ENCODE measurements around the gene TNFSF11. TPM values are rescaled to one million over a fixed set of nuclear protein-coding genes. Genes with fewer than 3 reads are reported as not detected.

The TNFSF11 gene
- total and polyA plus RNA-seq, 4 donors: 0.06 to 0.97 TPM; not detected in 2

- H3K27me3 ChIP-seq (ENCODE audit: control insufficient read depth in 3 of 3, insufficient read depth in 3 of 3, low read length in 2 of 3): no peaks in the 10 kb centered on the region
- DNase-seq (no peak), ATAC-seq (ENCODE audit: insufficient read depth, low FRiP score) (no peak)
- TF ChIP-seq CTCF (IDR thresholded peaks at IDR 0.05; ENCODE audit: control extremely low read depth, extremely low read depth): no peak
- no peak overlapping the region for H3K27ac ChIP-seq (ENCODE audit: low read depth in 1 of 2, low read length in 1 of 2)
- no peak overlapping the region for H3K9ac ChIP-seq (ENCODE audit: insufficient read depth in 1 of 2, low read length in 2 of 2)
- no peaks in the 10 kb centered on the region for H3K9me3 ChIP-seq (ENCODE audit: control insufficient read depth in 4 of 4, insufficient read depth in 3 of 4, low read length in 3 of 4)
- WGBS, 2 donors: 73 to 83% methylated on average over 4 of the region's 4 CpGs
- H3K36me3 ChIP-seq (ENCODE audit: control insufficient read depth in 4 of 4, insufficient read depth in 4 of 4, low read length in 4 of 4): no peaks in the 10 kb centered on the region
- peaks cover 0 to 2% (median 0%) of the 10 kb centered on the region in 5 donors for H3K4me1 ChIP-seq (ENCODE audit: control insufficient read depth in 5 of 5, insufficient read depth in 5 of 5, low read length in 5 of 5)
- H3K4me3 ChIP-seq: no peak overlapping the region
Observed at GRCh38 chr13:42544246-42544926, 29.6 kb upstream of the TNFSF11 start.

GRCh38 chr13:42545842-42546241 lies 28.1 kb upstream of the TNFSF11 start:
- Histone ChIP-seq H3K9me3 (ENCODE audit: control insufficient read depth in 4 of 4, insufficient read depth in 3 of 4, low read length in 3 of 4) (no peaks in the 10 kb centered on the region), H3K27ac (ENCODE audit: low read depth in 1 of 2, low read length in 1 of 2) (no peak overlapping the region), H3K4me1 (ENCODE audit: control insufficient read depth in 5 of 5, insufficient read depth in 5 of 5, low read length in 5 of 5) (peaks cover 0 to 2% (median 0%) of the 10 kb centered on the region in 5 donors), H3K36me3 (ENCODE audit: control insufficient read depth in 4 of 4, insufficient read depth in 4 of 4, low read length in 4 of 4) (no peaks in the 10 kb centered on the region), H3K4me3 (no peak overlapping the region), H3K9ac (ENCODE audit: insufficient read depth in 1 of 2, low read length in 2 of 2) (no peak overlapping the region), H3K27me3 (ENCODE audit: control insufficient read depth in 3 of 3, insufficient read depth in 3 of 3, low read length in 2 of 3) (no peaks in the 10 kb centered on the region)
- TF ChIP-seq CTCF (IDR thresholded peaks at IDR 0.05; ENCODE audit: control extremely low read depth, extremely low read depth): no peak
- 83 to 88% methylated on average over 3 of the region's 3 CpGs for WGBS, 2 donors
- no peak for DNase-seq
- ATAC-seq (ENCODE audit: insufficient read depth, low FRiP score): no peak

GRCh38 chr13:42547612-42548011 lies 26.3 kb upstream of the TNFSF11 start:
- no peak overlapping the region for H3K4me3 ChIP-seq
- DNase-seq (no peak), ATAC-seq (ENCODE audit: insufficient read depth, low FRiP score) (no peak)
- no peaks in the 10 kb centered on the region for H3K27me3 ChIP-seq (ENCODE audit: control insufficient read depth in 3 of 3, insufficient read depth in 3 of 3, low read length in 2 of 3)
- no peak overlapping the region for H3K27ac ChIP-seq (ENCODE audit: low read depth in 1 of 2, low read length in 1 of 2)
- TF ChIP-seq CTCF (IDR thresholded peaks at IDR 0.05; ENCODE audit: control extremely low read depth, extremely low read depth): no peak
- no peak overlapping the region for H3K9ac ChIP-seq (ENCODE audit: insufficient read depth in 1 of 2, low read length in 2 of 2)
- H3K36me3 ChIP-seq (ENCODE audit: control insufficient read depth in 4 of 4, insufficient read depth in 4 of 4, low read length in 4 of 4): no peaks in the 10 kb centered on the region
- H3K9me3 ChIP-seq (ENCODE audit: control insufficient read depth in 4 of 4, insufficient read depth in 3 of 4, low read length in 3 of 4): no peaks in the 10 kb centered on the region
- H3K4me1 ChIP-seq (ENCODE audit: control insufficient read depth in 5 of 5, insufficient read depth in 5 of 5, low read length in 5 of 5): peaks cover 0 to 2% (median 0%) of the 10 kb centered on the region in 5 donors
- 92 to 100% methylated on average over 1 of the region's 1 CpG for WGBS, 2 donors
